OCI-LY1 (cell line): Measurements from ENCODE around the gene PHOSPHO1.

Source experiments
- H2AFZ ChIP-seq: fragments of 200-600 bp; sonication (generic), shearing (Covaris generic); 2 replicates; pipeline ENCODE4 v1.6.0; 2014; ENCODE audit warnings: antibody characterized with exemption, mild to moderate bottlenecking, low read length
- H3F3A ChIP-seq: fragments of 200-600 bp; sonication (generic), shearing (Covaris generic); 2 replicates; pipeline ENCODE4 v1.6.0; 2014; ENCODE audit warnings: mild to moderate bottlenecking, antibody characterized with exemption, low read length, moderate library complexity; ENCODE audit not compliant: insufficient read depth
- H3K27ac ChIP-seq: fragments of 200-600 bp; sonication (generic); 2 replicates; pipeline ENCODE4 v1.5.1; 2014; ENCODE audit warnings: low read length, mixed run types, mild to moderate bottlenecking, low read depth; ENCODE audit not compliant: poor library complexity, severe bottlenecking
- H3K27me3 ChIP-seq: fragments of 200-600 bp; sonication (generic); 2 replicates; pipeline ENCODE4 v1.6.0; 2014; ENCODE audit warnings: antibody characterized with exemption, mild to moderate bottlenecking, low read length, moderate library complexity; ENCODE audit not compliant: insufficient read depth
- H3K36me3 ChIP-seq: fragments of 200-600 bp; sonication (generic); 2 replicates; pipeline ENCODE4 v1.6.1; 2014; ENCODE audit warnings: mild to moderate bottlenecking, antibody characterized with exemption, low read length, moderate library complexity, mixed read lengths; ENCODE audit not compliant: insufficient read depth
- H3K4me1 ChIP-seq: fragments of 200-600 bp; sonication (generic); 2 replicates; pipeline ENCODE4 v1.5.1; 2014; ENCODE audit warnings: mild to moderate bottlenecking, low read length, moderate library complexity; ENCODE audit not compliant: insufficient read depth, severe bottlenecking
- H3K4me2 ChIP-seq: fragments of 200-600 bp; sonication (generic), shearing (Covaris generic); 2 replicates; pipeline ENCODE4 v1.6.1; 2014; ENCODE audit warnings: low read length
- H3K4me3 ChIP-seq: fragments of 200-600 bp; sonication (generic); 2 replicates; pipeline ENCODE4 v1.5.1; 2014; ENCODE audit warnings: low read length, low read depth, mild to moderate bottlenecking, mixed read lengths; ENCODE audit not compliant: poor library complexity, severe bottlenecking
- H3K79me2 ChIP-seq: fragments of 200-600 bp; shearing (Covaris generic); 2 replicates; pipeline ENCODE4 v1.6.1; 2016; ENCODE audit warnings: mixed run types, low read length, mixed read lengths; ENCODE audit not compliant: insufficient read depth
- H3K9ac ChIP-seq: fragments of 200-600 bp; sonication (generic), shearing (Covaris generic); 2 replicates; pipeline ENCODE4 v1.6.1; 2014; ENCODE audit warnings: mild to moderate bottlenecking, low read length, mixed read lengths
- H3K9me2 ChIP-seq: fragments of 200-600 bp; sonication (generic), shearing (Covaris generic); 2 replicates; pipeline ENCODE4 v1.6.1; 2014; ENCODE audit warnings: low read depth, mild to moderate bottlenecking, low read length, mixed read lengths
- H3K9me3 ChIP-seq: fragments of 200-600 bp; shearing (Covaris generic); 2 replicates; pipeline ENCODE4 v1.6.1; 2014; ENCODE audit warnings: low read length, mixed read lengths
- H4K20me1 ChIP-seq: fragments of 200-600 bp; sonication (generic), shearing (Covaris generic); 2 replicates; pipeline ENCODE4 v1.6.0; 2016; ENCODE audit warnings: mild to moderate bottlenecking, low read length; ENCODE audit not compliant: insufficient read depth
- CTCF ChIP-seq: fragments of 200-600 bp; sonication (generic), shearing (Covaris generic); IDR thresholded peaks from 2 replicates; pipeline ENCODE4 v1.5.1; 2017; ENCODE audit warnings: mild to moderate bottlenecking, antibody characterized with exemption, low read length, moderate library complexity, mixed read lengths
- EZH2 ChIP-seq: fragments of 200-600 bp; sonication (generic), shearing (Covaris generic); IDR thresholded peaks from 2 replicates; pipeline ENCODE4 v1.8.0; 2017; ENCODE audit warnings: borderline replicate concordance, mixed run types, mild to moderate bottlenecking, antibody characterized with exemption, low read length, moderate library complexity, mixed read lengths

Gene PHOSPHO1

GRCh38 chr17:49226771-49227435 is 3.7 kb downstream of the PHOSPHO1 start:
- no peaks in the 10 kb centered on the region for H3K9me2 ChIP-seq
- H3K9ac ChIP-seq = no peak overlapping the region
- H3K9me3 ChIP-seq = no peaks in the 10 kb centered on the region
- H3K4me2 ChIP-seq = no peak overlapping the region
- H2AFZ ChIP-seq = no peak overlapping the region
- H3K4me1 ChIP-seq = peaks cover 35% of the 10 kb centered on the region
- TF ChIP-seq CTCF = no peak
- TF ChIP-seq EZH2 = no peak
- no peaks in the 10 kb centered on the region; the same call in 1 of the 2 replicates for H3K27me3 ChIP-seq
- H4K20me1 ChIP-seq = no peaks in the 10 kb centered on the region
- no peak overlapping the region for H3K4me3 ChIP-seq
- H3K27ac ChIP-seq = no peak overlapping the region
- peaks cover 13% of the 10 kb centered on the region for H3K36me3 ChIP-seq
- H3K79me2 ChIP-seq = no peaks in the 10 kb centered on the region
- no peaks in the 10 kb centered on the region for H3F3A ChIP-seq

- H4K20me1 ChIP-seq = no peaks in the 10 kb centered on the region
- H3F3A ChIP-seq = no peaks in the 10 kb centered on the region
- H3K79me2 ChIP-seq = no peaks in the 10 kb centered on the region
- H2AFZ ChIP-seq = no peak overlapping the region
- no peak for TF ChIP-seq CTCF
- no peak overlapping the region for H3K9ac ChIP-seq
- no peaks in the 10 kb centered on the region; the same call in 1 of the 2 replicates for H3K27me3 ChIP-seq
- H3K4me2 ChIP-seq = no peak overlapping the region
- H3K4me1 ChIP-seq = peaks cover 27% of the 10 kb centered on the region
- no peak overlapping the region for H3K4me3 ChIP-seq
- H3K36me3 ChIP-seq = peaks cover 18% of the 10 kb centered on the region
- no peaks in the 10 kb centered on the region for H3K9me3 ChIP-seq
- H3K27ac ChIP-seq = no peak overlapping the region
- H3K9me2 ChIP-seq = no peaks in the 10 kb centered on the region
Observed at GRCh38 chr17:49225554-49226236, 4.9 kb downstream of the PHOSPHO1 start.

GRCh38 chr17:49224997-49225337 is 5.6 kb downstream of the PHOSPHO1 start:
- peak overlapping the region; percentile 54; the same call in 1 of the 2 replicates for H3K4me2 ChIP-seq
- H3K27ac ChIP-seq = no peak overlapping the region
- no peaks in the 10 kb centered on the region for H4K20me1 ChIP-seq
- TF ChIP-seq EZH2 (no peak), CTCF (no peak)
- H3F3A ChIP-seq = no peaks in the 10 kb centered on the region
- H3K4me3 ChIP-seq = no peak overlapping the region
- no peak overlapping the region for H2AFZ ChIP-seq
- no peak overlapping the region for H3K9ac ChIP-seq
- peaks cover 22% of the 10 kb centered on the region for H3K4me1 ChIP-seq
- no peaks in the 10 kb centered on the region; the same call in 1 of the 2 replicates for H3K27me3 ChIP-seq
- H3K9me2 ChIP-seq = no peaks in the 10 kb centered on the region
- H3K79me2 ChIP-seq = no peaks in the 10 kb centered on the region
- no peaks in the 10 kb centered on the region for H3K9me3 ChIP-seq
- H3K36me3 ChIP-seq = peaks cover 24% of the 10 kb centered on the region
